ENCODE measurements around the gene PKP1. TPM values are rescaled to one million over a fixed set of nuclear protein-coding genes. Genes with fewer than 3 reads are reported as not detected.

Gene PKP1
- total and polyA plus RNA-seq, 2 of the 4 experiments (the other 2 are of a cell fraction): 0.18 to 0.36 TPM

DNA sequence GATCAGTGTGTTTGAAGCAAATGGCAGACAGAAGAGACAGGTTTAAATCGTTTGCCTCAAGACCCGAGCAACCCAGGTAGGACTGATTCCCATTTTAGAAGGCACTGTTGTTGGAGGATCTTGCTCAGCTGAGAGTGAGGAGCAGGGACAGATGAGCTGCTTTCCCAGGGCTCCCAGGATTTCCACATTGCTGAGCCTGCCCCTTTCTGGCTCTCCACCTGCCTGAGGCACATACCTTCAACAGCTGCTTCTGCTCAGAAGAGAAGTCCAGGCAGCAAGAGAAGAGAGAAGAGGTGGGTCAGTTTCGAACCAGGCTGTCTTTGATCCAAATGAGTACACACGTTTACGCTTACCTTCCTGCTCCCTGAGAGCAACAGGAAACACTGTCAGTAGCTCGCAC, 88.5 kb downstream of the PKP1 start:
- Histone ChIP-seq H3K14ac (replicated peaks; ENCODE audit: low read depth, low read length) (no peak overlapping the region), H2AK9ac (replicated peaks; ENCODE audit: low read depth, low read length, poor library complexity) (no peak overlapping the region), H2BK5ac (ENCODE audit: low read depth, low read length, poor library complexity, severe bottlenecking) (no peak overlapping the region), H3K18ac (ENCODE audit: low read depth, low read length) (no peak overlapping the region), H2AFZ (replicated peaks; ENCODE audit: low read length, poor library complexity) (no peak overlapping the region), H2AK5ac (ENCODE audit: low read depth, low read length) (no peak overlapping the region), H3K56ac (ENCODE audit: extremely low read depth, insufficient read depth, low read length) (no peak overlapping the region), H3K4me3 (ENCODE audit: insufficient read depth, low read depth, low read length) (no peak overlapping the region), H3K36me3 (ENCODE audit: control insufficient read depth, insufficient read depth, low read length) (no peaks in the 10 kb centered on the region), H3K27ac (ENCODE audit: insufficient read depth, low read length) (no peak overlapping the region), H2BK20ac (ENCODE audit: low read depth, low read length) (no peak overlapping the region), H3K4ac (ENCODE audit: low read depth, low read length) (no peak overlapping the region), H3K27me3 (ENCODE audit: control insufficient read depth, insufficient read depth, low read length) (peaks cover 91% of the 10 kb centered on the region), H4K8ac (ENCODE audit: low read depth in 2 of 2, low read length in 2 of 2) (no peak overlapping the region), H4K91ac (ENCODE audit: insufficient read depth, low read depth, low read length) (no peak overlapping the region), H2BK15ac (ENCODE audit: low read depth, low read length) (no peak overlapping the region), H3K9me1 (ENCODE audit: insufficient read depth, low read length) (no peaks in the 10 kb centered on the region; the same call in 1 of the 2 replicates), H3K9me3 (ENCODE audit: control insufficient read depth, insufficient read depth, low read length) (no peaks in the 10 kb centered on the region; the same call in 1 of the 2 replicates), H3K9ac (ENCODE audit: low read depth, low read length) (no peak overlapping the region), H3K4me2 (ENCODE audit: low read depth, low read length) (no peak overlapping the region), H3K4me1 (ENCODE audit: control insufficient read depth, insufficient read depth, low read length) (peaks cover 5% of the 10 kb centered on the region; the same call in 1 of the 2 replicates), H3K23ac (ENCODE audit: low read depth, low read length) (no peak overlapping the region), H4K5ac (ENCODE audit: low read depth, low read length) (no peak overlapping the region), H3K79me1 (ENCODE audit: low read depth in 1 of 2, low read length in 2 of 2) (no peaks in the 10 kb centered on the region), H2BK120ac (ENCODE audit: low read depth, low read length) (no peak overlapping the region), H4K20me1 (ENCODE audit: insufficient read depth, low read length) (no peaks in the 10 kb centered on the region)
- BruUV-seq (replicated peaks): no TSS peak
- DNase-seq (no peak), ATAC-seq (ENCODE audit: low read depth) (no peak)
- no peak for TF ChIP-seq MXI1 (IDR thresholded peaks at IDR 0.05; ENCODE audit: borderline replicate concordance, low read depth, low read length)
- no peak for TF ChIP-seq CEBPB (IDR thresholded peaks at IDR 0.05; ENCODE audit: low read depth, low read length)
- TF ChIP-seq RAD21 (IDR thresholded peaks at IDR 0.05; ENCODE audit: low read length): no peak
- TF ChIP-seq, protein P1, sequence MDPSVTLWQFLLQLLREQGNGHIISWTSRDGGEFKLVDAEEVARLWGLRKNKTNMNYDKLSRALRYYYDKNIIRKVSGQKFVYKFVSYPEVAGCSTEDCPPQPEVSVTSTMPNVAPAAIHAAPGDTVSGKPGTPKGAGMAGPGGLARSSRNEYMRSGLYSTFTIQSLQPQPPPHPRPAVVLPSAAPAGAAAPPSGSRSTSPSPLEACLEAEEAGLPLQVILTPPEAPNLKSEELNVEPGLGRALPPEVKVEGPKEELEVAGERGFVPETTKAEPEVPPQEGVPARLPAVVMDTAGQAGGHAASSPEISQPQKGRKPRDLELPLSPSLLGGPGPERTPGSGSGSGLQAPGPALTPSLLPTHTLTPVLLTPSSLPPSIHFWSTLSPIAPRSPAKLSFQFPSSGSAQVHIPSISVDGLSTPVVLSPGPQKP (IDR thresholded peaks at IDR 0.05; ENCODE audit: borderline replicate concordance, low read depth, low read length): no peak
- TF ChIP-seq, protein P2, sequence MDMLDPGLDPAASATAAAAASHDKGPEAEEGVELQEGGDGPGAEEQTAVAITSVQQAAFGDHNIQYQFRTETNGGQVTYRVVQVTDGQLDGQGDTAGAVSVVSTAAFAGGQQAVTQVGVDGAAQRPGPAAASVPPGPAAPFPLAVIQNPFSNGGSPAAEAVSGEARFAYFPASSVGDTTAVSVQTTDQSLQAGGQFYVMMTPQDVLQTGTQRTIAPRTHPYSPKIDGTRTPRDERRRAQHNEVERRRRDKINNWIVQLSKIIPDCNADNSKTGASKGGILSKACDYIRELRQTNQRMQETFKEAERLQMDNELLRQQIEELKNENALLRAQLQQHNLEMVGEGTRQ (IDR thresholded peaks at IDR 0.05; ENCODE audit: low read depth, low read length): no peak
- TF ChIP-seq CHD1 (IDR thresholded peaks at IDR 0.05; ENCODE audit: low read depth, low read length): no peak
- in situ Hi-C loops (cut with MboI; ENCODE audit: low sequenced_read_pairs): no loop called here
- CTCF ChIA-PET: interaction anchor here (0.6 kb wide), 2 partner anchors 15 to 831 kb away, joined by 3 read pairs; no protein-coding TSS in a partner anchor
- dilution Hi-C loops (cut with HindIII; ENCODE audit: low sequenced_read_pairs, unreplicated experiment): no loop called here
- WGBS, 2 experiments (ENCODE audit: extremely low coverage in 2 of 2, insufficient read length in 1 of 2): 90% methylated on average over 2 of the region's 6 CpGs; no CpG with 5 or more reads in 1 of the 2 experiments
- intact Hi-C loops (cut with micrococcal nuclease): no loop called here
- POLR2A ChIA-PET (ENCODE audit: unreplicated experiment): no interaction called here

All from IMR-90 (cell line).